IMR-90 (cell line): ENCODE measurements around the gene FBN1. TPM values are rescaled to one million over a fixed set of nuclear protein-coding genes. Genes with fewer than 3 reads are reported as not detected.

Source experiments
- ATAC-seq: fragments of 200-7000 bp; cut with Tn5 transposase; 2 replicates; pipeline ENCODE4 v1.9.1; 2020; ENCODE audit warnings: low read depth, mild to moderate bottlenecking, moderate library complexity
- BruUV-seq: library from RNA; stranded (reverse); fragments of 400-500 nt; replicated peaks from 2 replicates; lab custom pipeline; 2021; lab: Mats Ljungman, UMichigan
- CTCF ChIA-PET: fragments of 300-600 bp; formaldehyde crosslinking; extraction: SDS; loops from one replicate; lab custom pipeline; 2021; ENCODE audit warnings: antibody characterized with exemption; lab: Yijun Ruan, JAX
- POLR2A ChIA-PET: fragments of 300-600 bp; sonication (Branson Sonifier 250); formaldehyde crosslinking; loops from one replicate; lab custom pipeline; 2022; ENCODE audit warnings: antibody characterized with exemption; ENCODE audit not compliant: unreplicated experiment; lab: Charles Lee
- DNase-seq: peaks from one replicate; pipeline ENCODE4 v3.0.0; 2013
- H2AFZ ChIP-seq: replicated peaks from 2 replicates; pipeline ENCODE3; 2013; ENCODE audit warnings: low read length, mild to moderate bottlenecking; ENCODE audit not compliant: poor library complexity
- H2AK5ac ChIP-seq: 2 replicates; pipeline ENCODE4 v1.6.1; 2013; ENCODE audit warnings: low read depth, low read length, inconsistent platforms
- H2AK9ac ChIP-seq: replicated peaks from 2 replicates; pipeline ENCODE3; 2013; ENCODE audit warnings: mild to moderate bottlenecking, low read depth, low read length, moderate library complexity; ENCODE audit not compliant: poor library complexity
- H2BK120ac ChIP-seq: 2 replicates; pipeline ENCODE4 v1.6.1; 2013; ENCODE audit warnings: low read depth, low read length, inconsistent platforms
- H2BK15ac ChIP-seq: 3 replicates; pipeline ENCODE4 v1.6.1; 2013; ENCODE audit warnings: low read depth, low read length, inconsistent platforms
- H2BK20ac ChIP-seq: 2 replicates; pipeline ENCODE4 v1.6.1; 2013; ENCODE audit warnings: low read depth, mild to moderate bottlenecking, inconsistent platforms, low read length, moderate library complexity
- H2BK5ac ChIP-seq: 2 replicates; pipeline ENCODE4 v1.6.1; 2013; ENCODE audit warnings: mild to moderate bottlenecking, low read depth, low read length, inconsistent platforms; ENCODE audit not compliant: poor library complexity, severe bottlenecking
- H3K14ac ChIP-seq: replicated peaks from 2 replicates; pipeline ENCODE4 v1.6.1; 2013; ENCODE audit warnings: low read depth, low read length, inconsistent platforms
- H3K18ac ChIP-seq: 2 replicates; pipeline ENCODE4 v1.6.1; 2013; ENCODE audit warnings: low read depth, low read length, control low read depth
- H3K23ac ChIP-seq: 2 replicates; pipeline ENCODE4 v1.6.1; 2013; ENCODE audit warnings: low read depth, low read length, inconsistent platforms
- H3K27ac ChIP-seq: 2 replicates; pipeline ENCODE4 v1.5.1; 2013; ENCODE audit warnings: mild to moderate bottlenecking, control low read depth, low read length; ENCODE audit not compliant: insufficient read depth
- H3K27me3 ChIP-seq: 2 replicates; pipeline ENCODE4 v1.6.1; 2013; ENCODE audit warnings: low read length; ENCODE audit not compliant: control insufficient read depth, insufficient read depth
- H3K36me3 ChIP-seq: 2 replicates; pipeline ENCODE4 v1.6.1; 2013; ENCODE audit warnings: low read length, mixed read lengths; ENCODE audit not compliant: control insufficient read depth, insufficient read depth
- H3K4ac ChIP-seq: 2 replicates; pipeline ENCODE4 v1.6.1; 2013; ENCODE audit warnings: low read depth, low read length, inconsistent platforms
- H3K4me1 ChIP-seq: 2 replicates; pipeline ENCODE4 v1.6.1; 2013; ENCODE audit warnings: low read length, mixed read lengths; ENCODE audit not compliant: control insufficient read depth, insufficient read depth
- H3K4me2 ChIP-seq: 2 replicates; pipeline ENCODE4 v1.6.1; 2013; ENCODE audit warnings: low read depth, mild to moderate bottlenecking, control low read depth, low read length, moderate library complexity
- H3K4me3 ChIP-seq: 2 replicates; pipeline ENCODE4 v1.5.1; 2013; ENCODE audit warnings: low read depth, mild to moderate bottlenecking, control low read depth, low read length, moderate library complexity; ENCODE audit not compliant: insufficient read depth
- H3K56ac ChIP-seq: 2 replicates; pipeline ENCODE4 v1.6.1; 2013; ENCODE audit warnings: low read length, inconsistent platforms; ENCODE audit not compliant: insufficient read depth; ENCODE audit errors: extremely low read depth
- H3K79me1 ChIP-seq, 2 experiments: 2 replicates each; pipeline ENCODE4 v1.6.1; 2013; ENCODE audit warnings: low read length in 2 of 2, inconsistent platforms in 1 of 2, low read depth in 1 of 2
- H3K9ac ChIP-seq: 2 replicates; pipeline ENCODE4 v1.6.1; 2013; ENCODE audit warnings: low read depth, low read length, control low read depth
- H3K9me1 ChIP-seq: 2 replicates; pipeline ENCODE4 v1.6.1; 2013; ENCODE audit warnings: low read length, inconsistent platforms; ENCODE audit not compliant: insufficient read depth
- H3K9me3 ChIP-seq: 2 replicates; pipeline ENCODE4 v1.6.1; 2013; ENCODE audit warnings: low read length; ENCODE audit not compliant: control insufficient read depth, insufficient read depth
- H4K20me1 ChIP-seq: 2 replicates; pipeline ENCODE4 v1.6.1; 2013; ENCODE audit warnings: low read length, inconsistent platforms; ENCODE audit not compliant: insufficient read depth
- H4K5ac ChIP-seq: 2 replicates; pipeline ENCODE4 v1.6.1; 2013; ENCODE audit warnings: mild to moderate bottlenecking, low read depth, low read length, control low read depth
- H4K8ac ChIP-seq, 2 experiments: 2 replicates each; pipeline ENCODE4 v1.6.1; 2013; ENCODE audit warnings: low read depth in 2 of 2, low read length in 2 of 2, control low read depth in 1 of 2, inconsistent platforms in 1 of 2
- H4K91ac ChIP-seq: 2 replicates; pipeline ENCODE4 v1.6.1; 2013; ENCODE audit warnings: low read depth, low read length, inconsistent platforms; ENCODE audit not compliant: insufficient read depth
- BHLHE40 ChIP-seq: fragments of 150-350 bp; IDR thresholded peaks from 2 replicates; pipeline ENCODE4 v1.6.1; 2016; ENCODE audit warnings: mild to moderate bottlenecking, low read depth, low read length
- CEBPB ChIP-seq: IDR thresholded peaks from 2 replicates; pipeline ENCODE4 v1.6.1; 2012; ENCODE audit warnings: low read depth, low read length, improper control_type of control experiment
- CHD1 ChIP-seq: IDR thresholded peaks from 2 replicates; pipeline ENCODE4 v1.6.1; 2012; ENCODE audit warnings: low read depth, low read length, improper control_type of control experiment
- CTCF ChIP-seq: conservative IDR thresholded peaks from 2 replicates; pipeline ENCODE4 v1.5.1; 2012; ENCODE audit warnings: mild to moderate bottlenecking, low read depth, low read length, improper control_type of control experiment
- ELK1 ChIP-seq: fragments of 150-350 bp; IDR thresholded peaks from 2 replicates; pipeline ENCODE4 v1.6.1; 2016; ENCODE audit warnings: low read depth, mild to moderate bottlenecking, low read length, moderate library complexity, borderline replicate concordance
- FOS ChIP-seq: fragments of 150-350 bp; IDR thresholded peaks from 2 replicates; pipeline ENCODE4 v1.6.1; 2016; ENCODE audit warnings: low read depth, low read length
- MAFK ChIP-seq: IDR thresholded peaks from 2 replicates; pipeline ENCODE4 v1.6.1; 2012; ENCODE audit warnings: low read depth, low read length, improper control_type of control experiment
- MAZ ChIP-seq: IDR thresholded peaks from 2 replicates; pipeline ENCODE4 v1.6.1; 2012; ENCODE audit warnings: low read depth, mild to moderate bottlenecking, low read length, improper control_type of control experiment, moderate library complexity, borderline replicate concordance
- MXI1 ChIP-seq: IDR thresholded peaks from 2 replicates; pipeline ENCODE4 v1.6.1; 2012; ENCODE audit warnings: low read depth, mild to moderate bottlenecking, low read length, moderate library complexity, borderline replicate concordance
- NFE2L2 ChIP-seq: fragments of 150-350 bp; IDR thresholded peaks from 2 replicates; pipeline ENCODE4 v1.6.1; 2016; ENCODE audit warnings: low read depth, mild to moderate bottlenecking, low read length
- POLR2A ChIP-seq: IDR thresholded peaks from 2 replicates; pipeline ENCODE4 v1.6.1; 2012; ENCODE audit warnings: mild to moderate bottlenecking, low read depth, low read length
- RAD21 ChIP-seq: IDR thresholded peaks from 2 replicates; pipeline ENCODE4 v1.6.1; 2012; ENCODE audit warnings: low read length, improper control_type of control experiment
- RCOR1 ChIP-seq: IDR thresholded peaks from 2 replicates; pipeline ENCODE4 v1.6.1; 2012; ENCODE audit warnings: mild to moderate bottlenecking, low read length, improper control_type of control experiment; ENCODE audit not compliant: insufficient replicate concordance
- SMC3 ChIP-seq: fragments of 150-350 bp; IDR thresholded peaks from 2 replicates; pipeline ENCODE4 v1.6.1; 2016; ENCODE audit warnings: low read depth, mild to moderate bottlenecking, antibody characterized with exemption, low read length, moderate library complexity
- WGBS, 2 experiments: methylation state at CpG; one replicate each; pipeline versions ENCODE4 v1.1.5 to v1.1.7; 2013; ENCODE audit warnings: missing lambda C conversion rate in 2 of 2; ENCODE audit not compliant: insufficient read length in 1 of 2; ENCODE audit errors: extremely low coverage in 2 of 2; 5-methylcytosine and 5-hydroxymethylcytosine counted together
- dilution Hi-C: fragments of 300-500 bp; cut with HindIII; formaldehyde crosslinking; loops from one replicate; pipeline ENCODE4 v1.14.3; 2018; ENCODE audit warnings: low sequenced_read_pairs; ENCODE audit not compliant: unreplicated experiment
- in situ Hi-C: fragments of 300-500 bp; cut with MboI; formaldehyde crosslinking; loops from 3 replicates; pipeline ENCODE4 v1.14.3; 2019; ENCODE audit warnings: low sequenced_read_pairs, inconsistent platforms, mixed read lengths
- intact Hi-C: fragments of 100-400 bp; cut with micrococcal nuclease; formaldehyde crosslinking; loops from 2 replicates; pipeline ENCODE4 v1.10.0; 2022
- polyA plus RNA-seq, 3 experiments: library from polyadenylated mRNA; depleted of rRNA; stranded (reverse); fragments of >200 nt; gene quantifications; 2 replicates each; pipeline ENCODE4 v1.2.3, GENCODE V29; 2012; ENCODE audit warnings: low replicate concordance in 1 of 3
- total RNA-seq: library from RNA; depleted of rRNA; stranded (reverse); fragments of >200 nt; gene quantifications from 2 replicates; pipeline ENCODE4 v1.2.3, GENCODE V29; 2012

Gene FBN1
- total and polyA plus RNA-seq, 2 of the 4 experiments (the other 2 are of a cell fraction) = 134 to 283 TPM

GRCh38 chr15:48510976-48511375 is 134.5 kb downstream of the FBN1 start:
- Histone ChIP-seq H3K18ac (no peak overlapping the region), H3K9ac (no peak overlapping the region), H3K56ac (no peak overlapping the region), H3K9me1 (peaks cover 3% of the 10 kb centered on the region; the same call in 1 of the 2 replicates), H3K36me3 (peaks cover 42% of the 10 kb centered on the region), H3K14ac (no peak overlapping the region), H2AK9ac (no peak overlapping the region), H4K20me1 (no peaks in the 10 kb centered on the region), H2AK5ac (no peak overlapping the region), H4K5ac (no peak overlapping the region), H3K4me3 (no peak overlapping the region), H4K91ac (no peak overlapping the region), H3K23ac (no peak overlapping the region), H3K27ac (no peak overlapping the region), H2BK15ac (no peak overlapping the region), H2BK20ac (no peak overlapping the region), H3K4ac (no peak overlapping the region), H4K8ac (no peak overlapping the region), H3K4me1 (no peaks in the 10 kb centered on the region), H3K27me3 (no peaks in the 10 kb centered on the region), H3K4me2 (no peak overlapping the region), H2AFZ (no peak overlapping the region), H2BK5ac (no peak overlapping the region), H3K79me1 (peaks cover 6 to 30% of the 10 kb centered on the region in 2 experiments; a peak in 3 of 4 replicates), H3K9me3 (no peaks in the 10 kb centered on the region), H2BK120ac (no peak overlapping the region)
- DNase-seq (no peak), ATAC-seq (no peak)
- ChIA-PET POLR2A (no interaction called here), CTCF (no interaction called here)
- TF ChIP-seq NFE2L2 (no peak), CEBPB (no peak), MXI1 (no peak), CHD1 (no peak), BHLHE40 (no peak), MAZ (no peak), FOS (no peak), SMC3 (no peak), ELK1 (no peak), RCOR1 (no peak), MAFK (no peak), RAD21 (no peak), POLR2A (no peak), CTCF (no peak)
- in situ Hi-C loops = no loop called here
- WGBS, 2 experiments = no CpG with 5 or more reads among the region's 6 CpGs
- dilution Hi-C loops = no loop called here
- BruUV-seq = no TSS peak
- intact Hi-C loops = no loop called here
